CD4-positive, alpha-beta T cell (primary cell): ENCODE measurements around the gene VSIG10. TPM values are rescaled to one million over a fixed set of nuclear protein-coding genes. Genes with fewer than 3 reads are reported as not detected.

Source experiments
- ATAC-seq: fragments of 200-7000 bp; cut with Tn5 transposase; one replicate; pipeline ENCODE4 v1.10.0; 2022; ENCODE audit warnings: mild to moderate bottlenecking; ENCODE audit not compliant: poor library complexity
- CTCF ChIA-PET: fragments of 350-600 bp; sonication (Branson Sonifier 250); formaldehyde crosslinking; loops from one replicate; lab custom pipeline; 2021; ENCODE audit warnings: antibody characterized with exemption, inconsistent platforms; lab: Charles Lee
- POLR2A ChIA-PET: fragments of 350-600 bp; sonication (Branson Sonifier 250); formaldehyde crosslinking; loops from one replicate; lab custom pipeline; 2021; ENCODE audit warnings: antibody characterized with exemption, inconsistent platforms; lab: Charles Lee
- DNase-seq, 14 experiments: peaks; one replicate each; pipeline ENCODE4 v3.0.0-alpha.2; 2013 to 2020; ENCODE audit warnings: mixed read lengths in 2 of 14
- H3K27ac ChIP-seq, 2 donors: one replicate each; pipeline versions ENCODE4 v1.5.1 to v1.7.0; 2013; ENCODE audit warnings: low read length in 2 of 2, low read depth in 1 of 2, mild to moderate bottlenecking in 1 of 2
- H3K27me3 ChIP-seq, 2 experiments: 1 replicate in 1 of 2; 2 replicates in 1 of 2; pipeline versions ENCODE4 v1.6.1 to v1.7.0; 2013; ENCODE audit warnings: low read length in 2 of 2, control low read depth in 1 of 2, mild to moderate bottlenecking in 1 of 2, moderate library complexity in 1 of 2; ENCODE audit not compliant: insufficient read depth in 2 of 2, control insufficient read depth in 1 of 2
- H3K36me3 ChIP-seq: one replicate; pipeline ENCODE4 v1.6.1; 2013; ENCODE audit warnings: low read length, control low read depth; ENCODE audit not compliant: insufficient read depth
- H3K4me1 ChIP-seq: one replicate; pipeline ENCODE4 v1.6.1; 2013; ENCODE audit warnings: low read length, control low read depth; ENCODE audit not compliant: insufficient read depth
- H3K4me3 ChIP-seq: one replicate; pipeline ENCODE4 v1.5.1; 2013; ENCODE audit warnings: mild to moderate bottlenecking, low read length, moderate library complexity
- H3K9me3 ChIP-seq, 2 experiments: 1 replicate in 1 of 2; 2 replicates in 1 of 2; pipeline versions ENCODE4 v1.6.1 to v1.7.0; 2013; ENCODE audit warnings: low read length in 2 of 2, mild to moderate bottlenecking in 2 of 2, control low read depth in 1 of 2, moderate library complexity in 1 of 2; ENCODE audit not compliant: control insufficient read depth in 1 of 2, insufficient read depth in 1 of 2
- H3K27ac Mint-ChIP-seq: one replicate; pipeline ENCODE4 v1.8.0; 2020; ENCODE audit warnings: mixed read lengths
- H3K27me3 Mint-ChIP-seq: one replicate; pipeline ENCODE4 v1.8.0; 2021; ENCODE audit warnings: mixed read lengths
- H3K36me3 Mint-ChIP-seq: one replicate; pipeline ENCODE4 v1.8.0; 2021; ENCODE audit warnings: low read depth, mixed read lengths
- H3K4me1 Mint-ChIP-seq: one replicate; pipeline ENCODE4 v1.8.0; 2021; ENCODE audit warnings: low read depth, mixed read lengths
- H3K4me3 Mint-ChIP-seq: one replicate; pipeline ENCODE4 v1.8.0; 2020; ENCODE audit warnings: mild to moderate bottlenecking, mixed read lengths
- H3K9me3 Mint-ChIP-seq: one replicate; pipeline ENCODE4 v1.8.0; 2020; ENCODE audit warnings: mixed read lengths
- intact Hi-C, 2 experiments: fragments of 100-400 bp; cut with DNase I in 1 of 2; cut with micrococcal nuclease in 1 of 2; formaldehyde crosslinking; loops; one replicate each; pipeline versions ENCODE4 v1.15.1 to v1.9.0; 2023 to 2025; cut with DNase I, micrococcal nuclease
- total RNA-seq, 174 experiments: library from RNA in 2 of 174; stranded (reverse) in 2 of 174; gene quantifications; one replicate each; pipeline ENCODE4 v1.2.3 and lab custom pipeline; 2021 to 2026
- TF ChIP-seq, protein P1 (sequence below): fragments of 200-600 bp; IDR thresholded peaks from one replicate; pipeline ENCODE4 v1.8.0; 2022; ENCODE audit warnings: antibody characterized with exemption, mild to moderate bottlenecking

VSIG10 gene
- total RNA-seq, 2 experiments from 2014 or later, result 2.2 TPM

DNA sequence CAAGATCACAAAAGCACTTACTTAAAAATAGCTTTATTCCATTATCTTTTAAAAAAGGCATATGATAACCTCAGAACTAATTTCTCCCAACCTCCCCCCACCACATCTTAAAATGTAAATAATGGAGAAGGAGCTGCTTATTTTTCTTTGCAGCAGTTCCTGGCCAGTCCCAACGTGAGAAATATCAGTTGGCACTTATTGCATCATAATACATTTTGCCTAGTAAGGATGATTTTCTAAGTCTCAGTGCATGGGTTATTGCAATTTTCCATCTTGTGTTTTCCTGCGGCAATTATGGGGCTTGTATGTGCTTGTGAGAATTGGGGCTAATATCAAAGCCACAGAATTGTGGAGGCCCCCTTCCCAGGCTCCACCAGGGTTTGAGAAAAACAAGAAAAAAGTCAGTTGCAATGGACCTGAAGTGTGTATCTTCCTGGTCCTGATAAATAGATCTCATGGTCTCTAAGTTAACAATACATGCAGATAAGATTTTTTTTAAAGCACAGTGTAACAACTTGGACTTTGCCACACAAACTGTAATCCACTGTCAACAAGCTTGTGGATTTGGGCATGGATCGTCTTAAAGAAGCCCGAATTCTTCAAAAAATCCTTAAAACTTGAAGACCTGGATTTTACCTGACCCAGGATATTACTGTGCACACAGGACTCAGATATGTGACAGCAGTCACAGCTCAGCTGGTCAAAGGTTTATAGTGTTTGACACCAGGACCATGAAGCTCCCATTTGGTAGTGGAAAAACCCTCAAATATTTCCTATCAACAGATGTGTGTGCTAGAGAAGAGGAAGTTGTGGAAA is 40.0 kb downstream of the VSIG10 start:
- Mint-ChIP-seq H3K27ac (peak overlapping the region; percentile 87), H3K4me3 (peak overlapping the region; percentile 79), H3K4me1 (peaks cover 49% of the 10 kb centered on the region), H3K27me3 (peaks cover 4% of the 10 kb centered on the region), H3K9me3 (no peaks in the 10 kb centered on the region), H3K36me3 (peaks cover 24% of the 10 kb centered on the region)
- ChIA-PET CTCF (interaction anchor here (0.5 to 3.2 kb wide), 7 partner anchors 8 to 312 kb away, joined by 3 to 18 read pairs (median 4); partner anchors contain the start of genes SUDS3 and VSIG10), POLR2A (interaction anchor here (0.6 to 1.5 kb wide), 5 partner anchors 31 to 309 kb away, joined by 3 to 12 read pairs (median 4); partner anchors contain the start of genes PEBP1, RFC5 and TAOK3)
- intact Hi-C loops, result loop anchor here in 1 of 2 experiments (5.0 kb wide), 2 partner anchors 74 to 314 kb away; partner anchors contain the start of genes PEBP1 and SUDS3
- no peaks in the 10 kb centered on the region for H3K27me3 ChIP-seq
- H3K4me1 ChIP-seq, result peaks cover 30% of the 10 kb centered on the region
- H3K4me3 ChIP-seq, result no peak overlapping the region
- TF ChIP-seq, protein P1, sequence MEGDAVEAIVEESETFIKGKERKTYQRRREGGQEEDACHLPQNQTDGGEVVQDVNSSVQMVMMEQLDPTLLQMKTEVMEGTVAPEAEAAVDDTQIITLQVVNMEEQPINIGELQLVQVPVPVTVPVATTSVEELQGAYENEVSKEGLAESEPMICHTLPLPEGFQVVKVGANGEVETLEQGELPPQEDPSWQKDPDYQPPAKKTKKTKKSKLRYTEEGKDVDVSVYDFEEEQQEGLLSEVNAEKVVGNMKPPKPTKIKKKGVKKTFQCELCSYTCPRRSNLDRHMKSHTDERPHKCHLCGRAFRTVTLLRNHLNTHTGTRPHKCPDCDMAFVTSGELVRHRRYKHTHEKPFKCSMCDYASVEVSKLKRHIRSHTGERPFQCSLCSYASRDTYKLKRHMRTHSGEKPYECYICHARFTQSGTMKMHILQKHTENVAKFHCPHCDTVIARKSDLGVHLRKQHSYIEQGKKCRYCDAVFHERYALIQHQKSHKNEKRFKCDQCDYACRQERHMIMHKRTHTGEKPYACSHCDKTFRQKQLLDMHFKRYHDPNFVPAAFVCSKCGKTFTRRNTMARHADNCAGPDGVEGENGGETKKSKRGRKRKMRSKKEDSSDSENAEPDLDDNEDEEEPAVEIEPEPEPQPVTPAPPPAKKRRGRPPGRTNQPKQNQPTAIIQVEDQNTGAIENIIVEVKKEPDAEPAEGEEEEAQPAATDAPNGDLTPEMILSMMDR, result no peak
- no peaks in the 10 kb centered on the region for H3K9me3 ChIP-seq
- no peak for ATAC-seq
- no peaks in the 10 kb centered on the region for H3K36me3 ChIP-seq
- DNase-seq, result no peak
- H3K27ac ChIP-seq, result no peak overlapping the region

DNA sequence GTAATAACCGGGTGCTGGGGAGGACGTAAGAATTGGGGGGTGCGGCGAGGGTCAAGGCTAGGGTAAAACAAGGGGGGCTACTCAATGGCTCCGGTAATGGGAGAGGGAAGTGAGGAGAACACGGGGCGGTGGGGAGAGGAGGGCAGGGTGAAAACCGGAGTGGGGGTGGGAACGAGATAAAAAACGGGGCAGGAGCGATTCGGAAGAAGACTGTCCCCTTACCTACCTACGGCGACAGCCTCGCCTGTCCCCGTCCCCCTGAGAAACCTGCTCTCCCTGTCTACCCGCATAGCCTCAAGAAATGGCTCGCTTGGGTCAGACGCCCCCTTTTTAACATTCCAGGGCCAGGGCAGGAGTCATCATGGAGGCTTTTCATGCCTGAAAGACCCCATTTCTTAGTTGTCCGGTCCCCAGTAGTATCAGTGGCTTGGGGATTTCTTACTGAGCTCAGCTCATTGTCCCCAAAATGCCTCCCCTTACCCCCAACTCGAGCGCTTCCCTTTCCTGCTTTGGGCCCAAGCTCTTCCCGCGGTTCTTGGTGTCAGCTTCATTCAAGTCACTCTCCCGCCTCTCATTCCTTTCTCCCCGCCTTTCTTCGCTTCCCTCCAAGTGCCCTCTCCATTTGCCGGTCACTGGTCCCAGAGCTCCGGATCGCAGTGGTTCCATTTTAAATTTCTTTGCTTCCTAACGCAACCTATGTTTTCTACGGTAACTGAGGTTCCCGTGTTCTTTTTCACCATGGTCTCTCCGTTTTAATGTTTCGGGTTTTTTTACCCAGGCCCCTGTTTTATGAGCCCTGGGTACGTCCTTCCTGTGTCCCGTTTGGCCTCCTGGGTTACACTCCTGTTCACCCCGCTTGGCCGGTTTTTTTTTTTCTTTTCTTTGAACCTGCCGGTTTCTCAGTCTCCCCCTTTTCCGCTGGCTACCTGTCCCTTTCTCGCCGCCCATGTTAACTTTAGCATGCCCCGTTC is 41.7 kb downstream of the VSIG10 start:
- H3K9me3 ChIP-seq, result no peaks in the 10 kb centered on the region
- peak overlapping the region; percentile 84 for H3K4me3 ChIP-seq
- no peaks in the 10 kb centered on the region for H3K27me3 ChIP-seq
- TF ChIP-seq, protein P1, result no peak
- DNase-seq (peak in 6 of 14 experiments; percentile 2 to 38 (median 24)), ATAC-seq (no peak)
- H3K9me3 Mint-ChIP-seq, result no peaks in the 10 kb centered on the region
- H3K36me3 ChIP-seq, result no peaks in the 10 kb centered on the region
- POLR2A ChIA-PET, result interaction anchor here (0.7 to 2.6 kb wide), 4 partner anchors 14 to 311 kb away, joined by 3 to 28 read pairs (median 7); partner anchors contain the start of genes PEBP1 and TAOK3
- H3K27me3 Mint-ChIP-seq, result peaks cover 4% of the 10 kb centered on the region
- peaks cover 24% of the 10 kb centered on the region for H3K36me3 Mint-ChIP-seq
- peak overlapping the region; percentile 99 for H3K4me3 Mint-ChIP-seq
- intact Hi-C loops, result loop anchor here in 1 of 2 experiments (5.0 kb wide), 2 partner anchors 75 to 315 kb away; partner anchors contain the start of genes PEBP1 and SUDS3
- H3K27ac ChIP-seq, result peak overlapping the region; percentile 43 to 74
- H3K4me1 Mint-ChIP-seq, result peaks cover 49% of the 10 kb centered on the region
- peak overlapping the region; percentile 87 for H3K27ac Mint-ChIP-seq
- CTCF ChIA-PET, result interaction anchor here (0.7 to 1.7 kb wide), 2 partner anchors 95 to 314 kb away, joined by 3 to 7 read pairs; partner anchors contain the start of gene SUDS3
- H3K4me1 ChIP-seq, result peaks cover 30% of the 10 kb centered on the region
